HepG2 (cell line): ENCODE data around the gene MYO5B. TPM values are rescaled to one million over a fixed set of nuclear protein-coding genes. Genes with fewer than 3 reads are reported as not detected.

Source experiments
- CAMTA2 ChIP-seq: sonication (generic); formaldehyde crosslinking; IDR thresholded peaks from 2 replicates; pipeline ENCODE4 v1.4.0; 2020; ENCODE audit warnings: mild to moderate bottlenecking, missing genetic modification reagents, borderline replicate concordance
- DNMT1 ChIP-seq: sonication (generic); formaldehyde crosslinking; IDR thresholded peaks from 2 replicates; pipeline ENCODE4 v1.5.1; 2020; ENCODE audit warnings: mild to moderate bottlenecking, missing genetic modification reagents
- DNMT3B ChIP-seq: conservative IDR thresholded peaks from 2 replicates; pipeline ENCODE4 v1.6.1; 2016; ENCODE audit warnings: missing biosample characterization, control low read depth
- DPF2 ChIP-seq: sonication (generic); formaldehyde crosslinking; IDR thresholded peaks from 2 replicates; pipeline ENCODE4 v1.4.0; 2020; ENCODE audit warnings: mild to moderate bottlenecking, low read depth, missing genetic modification reagents, borderline replicate concordance
- EED ChIP-seq: sonication (generic); formaldehyde crosslinking; IDR thresholded peaks from 2 replicates; pipeline ENCODE4 v1.5.0; 2020; ENCODE audit warnings: mild to moderate bottlenecking, missing genetic modification reagents
- ESRRA ChIP-seq: sonication (generic); formaldehyde crosslinking; IDR thresholded peaks from 2 replicates; pipeline ENCODE4 v1.5.1; 2020; ENCODE audit warnings: mild to moderate bottlenecking, low read depth, missing genetic modification reagents
- GATA4 ChIP-seq: sonication (generic); IDR thresholded peaks from 2 replicates; pipeline ENCODE4 v1.6.1; 2016; ENCODE audit warnings: antibody characterized with exemption, low read depth, borderline replicate concordance
- HDAC1 ChIP-seq: sonication (generic); formaldehyde crosslinking; IDR thresholded peaks from 2 replicates; pipeline ENCODE4 v1.5.1; 2020; ENCODE audit warnings: mild to moderate bottlenecking, missing genetic modification reagents
- HDAC2 ChIP-seq: sonication (generic); formaldehyde crosslinking; IDR thresholded peaks from 2 replicates; pipeline ENCODE4 v1.4.0; 2020; ENCODE audit warnings: missing genetic modification reagents
- HIVEP1 ChIP-seq: sonication (generic); formaldehyde crosslinking; IDR thresholded peaks from 2 replicates; pipeline ENCODE4 v1.4.0; 2020; ENCODE audit warnings: mild to moderate bottlenecking, missing genetic modification reagents
- HNF4G ChIP-seq, 2 experiments: sonication (generic) in 1 of 2; formaldehyde crosslinking in 1 of 2; IDR thresholded peaks; 2 replicates each; pipeline versions ENCODE4 v1.4.0 to v1.6.1; 2011 to 2020; ENCODE audit warnings: borderline replicate concordance in 2 of 2, low read depth in 2 of 2, mild to moderate bottlenecking in 2 of 2, low read length in 1 of 2, missing genetic modification reagents in 1 of 2, moderate library complexity in 1 of 2
- KLF11 ChIP-seq: IDR thresholded peaks from 2 replicates; pipeline ENCODE4 v1.6.1; 2016; ENCODE audit warnings: missing compliant biosample characterization
- LCORL ChIP-seq, 2 experiments: fragments of 450-650 bp in 1 of 2; sonication (generic) in 1 of 2; formaldehyde crosslinking in 1 of 2; IDR thresholded peaks; 2 replicates each; pipeline versions ENCODE4 v1.5.0 to v1.6.1; 2017 to 2020; ENCODE audit warnings: antibody characterized with exemption in 1 of 2, missing genetic modification reagents in 1 of 2
- MIXL1 ChIP-seq: IDR thresholded peaks from 2 replicates; pipeline ENCODE4 v1.6.1; 2016
- MZF1 ChIP-seq: sonication (generic); formaldehyde crosslinking; IDR thresholded peaks from 2 replicates; pipeline ENCODE4 v1.8.1; 2023; ENCODE audit warnings: mild to moderate bottlenecking, missing genetic modification reagents, borderline replicate concordance
- PCBP1 ChIP-seq: fragments of 200-400 bp; formaldehyde crosslinking; IDR thresholded peaks from 2 replicates; pipeline ENCODE4 v1.6.1; 2017; ENCODE audit warnings: mild to moderate bottlenecking, low read depth, low read length, borderline replicate concordance
- PHF20 ChIP-seq: sonication (generic); formaldehyde crosslinking; IDR thresholded peaks from 2 replicates; pipeline ENCODE4 v1.5.0; 2020; ENCODE audit warnings: mild to moderate bottlenecking, missing genetic modification reagents
- PRPF4 ChIP-seq: fragments of 200-400 bp; formaldehyde crosslinking; IDR thresholded peaks from 2 replicates; pipeline ENCODE4 v1.6.1; 2016; ENCODE audit warnings: low read length, low read depth; ENCODE audit not compliant: poor library complexity, severe bottlenecking
- RAD51 ChIP-seq: fragments of 450-650 bp; IDR thresholded peaks from 2 replicates; pipeline ENCODE4 v1.6.1; 2016; ENCODE audit warnings: borderline replicate concordance
- SIN3A ChIP-seq: IDR thresholded peaks from 2 replicates; pipeline ENCODE4 v1.6.1; 2011; ENCODE audit warnings: low read depth, mild to moderate bottlenecking, control low read depth, low read length, borderline replicate concordance
- SOX5 ChIP-seq: IDR thresholded peaks from 2 replicates; pipeline ENCODE4 v1.6.1; 2016; ENCODE audit warnings: borderline replicate concordance
- SOX6 ChIP-seq, 2 experiments: fragments of 450-650 bp in 1 of 2; sonication (generic) in 1 of 2; formaldehyde crosslinking in 1 of 2; IDR thresholded peaks; 2 replicates each; pipeline versions ENCODE4 v1.4.0 to v1.6.1; 2017 to 2020; ENCODE audit warnings: antibody characterized with exemption in 1 of 2, mild to moderate bottlenecking in 1 of 2, missing genetic modification reagents in 1 of 2
- ZBTB42 ChIP-seq: sonication (generic); formaldehyde crosslinking; IDR thresholded peaks from 2 replicates; pipeline ENCODE4 v1.5.0; 2020; ENCODE audit warnings: mild to moderate bottlenecking, missing genetic modification reagents
- ZNF446 ChIP-seq: sonication (generic); formaldehyde crosslinking; IDR thresholded peaks from 2 replicates; pipeline ENCODE4 v1.5.0; 2020; ENCODE audit warnings: mild to moderate bottlenecking, missing genetic modification reagents
- ZNF564 ChIP-seq: sonication (generic); formaldehyde crosslinking; IDR thresholded peaks from 2 replicates; pipeline ENCODE4 v1.8.1; 2023; ENCODE audit warnings: mild to moderate bottlenecking, missing genetic modification reagents
- ZNF569 ChIP-seq: sonication (generic); formaldehyde crosslinking; IDR thresholded peaks from 2 replicates; pipeline ENCODE4 v1.5.0; 2020; ENCODE audit warnings: mild to moderate bottlenecking, missing genetic modification reagents, moderate library complexity, borderline replicate concordance
- ZNF749 ChIP-seq: sonication (generic); formaldehyde crosslinking; IDR thresholded peaks from 2 replicates; pipeline ENCODE4 v1.8.0; 2022; ENCODE audit warnings: mild to moderate bottlenecking, missing genetic modification reagents, moderate library complexity, borderline replicate concordance
- ZSCAN21 ChIP-seq: sonication (generic); formaldehyde crosslinking; IDR thresholded peaks from 2 replicates; pipeline ENCODE4 v1.8.0; 2022; ENCODE audit warnings: mild to moderate bottlenecking, missing genetic modification reagents, moderate library complexity, borderline replicate concordance
- polyA plus RNA-seq, 8 experiments: library from polyadenylated mRNA; depleted of rRNA in 3 of 8; stranded (reverse) in 7 of 8; unstranded in 1 of 8; fragments of >200 nt; fragmentation: Illumina TruSeq in 4 of 8; extraction: Trizol in 4 of 8; gene quantifications; 2 replicates each; pipeline versions ENCODE4 v1.2.1 to v1.2.3, GENCODE V29; 2011 to 2016; ENCODE audit warnings: low read depth in 4 of 8, missing spikeins in 1 of 8, mixed read lengths in 1 of 8; ENCODE audit not compliant: insufficient read depth in 1 of 8
- total RNA-seq, 5 experiments: library from RNA; depleted of rRNA; stranded (reverse); fragments of >200 nt; fragmentation: Illumina TruSeq; extraction: Trizol; gene quantifications; 2 replicates each; pipeline ENCODE4 v1.2.3, GENCODE V29; 2016; ENCODE audit warnings: low read depth in 1 of 5
- TF ChIP-seq, protein P1 (sequence below): sonication (generic); formaldehyde crosslinking; IDR thresholded peaks from 2 replicates; pipeline ENCODE4 v1.9.0; 2022; ENCODE audit warnings: low read depth, missing genetic modification reagents
- TF ChIP-seq, protein P2 (sequence below): sonication (generic); formaldehyde crosslinking; IDR thresholded peaks from 2 replicates; pipeline ENCODE4 v1.4.0; 2020; ENCODE audit warnings: missing genetic modification reagents; ENCODE audit errors: not compliant biosample characterization

Gene MYO5B
- total and polyA plus RNA-seq, 2 of the 13 experiments (the other 11 are each of a cell fraction or from before 2014, with no cell fraction given): 13.1 to 24.0 TPM

DNA sequence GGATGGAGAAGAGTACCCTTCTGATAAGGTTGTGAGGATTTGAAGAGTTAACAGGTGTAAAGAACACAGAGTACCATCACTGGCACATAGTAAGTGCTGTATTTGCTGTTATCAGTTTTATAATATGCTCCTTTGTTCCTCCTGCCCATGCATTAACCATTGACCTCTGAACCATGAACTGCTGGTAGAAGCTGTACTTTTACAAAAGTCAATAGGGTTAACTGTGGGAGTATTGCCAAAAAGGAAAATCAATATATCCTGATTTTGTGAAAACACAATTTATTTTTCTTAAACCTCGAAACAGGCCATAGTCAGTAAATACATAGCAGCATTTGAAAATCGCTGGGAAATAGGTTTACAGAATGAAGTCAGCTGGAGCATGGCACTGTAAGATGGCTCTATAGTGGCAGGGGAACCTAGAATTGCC, 362.7 kb downstream of the MYO5B start (continued):
- TF ChIP-seq SOX5 (CRISPR knock-in tag) (peak; percentile 91), ZNF749 (no peak), DNMT3B (no peak), ESRRA (CRISPR knock-in tag) (0 out of 2 replicates have a peak, but pooled peaks have one; percentile 32), HIVEP1 (CRISPR knock-in tag) (no peak), GATA4 (peak; percentile 69; the same call in 1 of the 2 replicates), SIN3A (no peak), HDAC2 (peak; percentile 76), DNMT1 (CRISPR knock-in tag) (no peak), PRPF4 (no peak), ZSCAN21 (CRISPR knock-in tag) (peak; percentile 42; the same call in 1 of the 2 replicates), RAD51 (no peak), SOX6 (IDR thresholded peaks at IDR 0.05) (no peak), SOX6 (CRISPR knock-in tag; IDR thresholded peaks at IDR 0.05) (peak; percentile 95), ZNF564 (CRISPR knock-in tag) (no peak), PHF20 (CRISPR knock-in tag) (no peak), HNF4G (IDR thresholded peaks at IDR 0.05; ENCODE audit: borderline replicate concordance, low read depth, low read length) (peak; percentile 94), HNF4G (CRISPR knock-in tag; IDR thresholded peaks at IDR 0.05; ENCODE audit: borderline replicate concordance, low read depth) (peak; percentile 84), LCORL (IDR thresholded peaks at IDR 0.05) (peak; percentile 55), LCORL (CRISPR knock-in tag; IDR thresholded peaks at IDR 0.05) (peak; percentile 88), ZNF569 (no peak), ZNF446 (CRISPR knock-in tag) (no peak), KLF11 (CRISPR knock-in tag) (0 out of 2 replicates have a peak, but pooled peaks have one; percentile 42), PCBP1 (no peak), CAMTA2 (CRISPR knock-in tag) (no peak), HDAC1 (peak; percentile 76), MZF1 (CRISPR knock-in tag) (no peak), ZBTB42 (CRISPR knock-in tag) (no peak), EED (CRISPR knock-in tag) (no peak), MIXL1 (CRISPR knock-in tag) (peak; percentile 88), DPF2 (peak; percentile 84)
- TF ChIP-seq, protein P1, sequence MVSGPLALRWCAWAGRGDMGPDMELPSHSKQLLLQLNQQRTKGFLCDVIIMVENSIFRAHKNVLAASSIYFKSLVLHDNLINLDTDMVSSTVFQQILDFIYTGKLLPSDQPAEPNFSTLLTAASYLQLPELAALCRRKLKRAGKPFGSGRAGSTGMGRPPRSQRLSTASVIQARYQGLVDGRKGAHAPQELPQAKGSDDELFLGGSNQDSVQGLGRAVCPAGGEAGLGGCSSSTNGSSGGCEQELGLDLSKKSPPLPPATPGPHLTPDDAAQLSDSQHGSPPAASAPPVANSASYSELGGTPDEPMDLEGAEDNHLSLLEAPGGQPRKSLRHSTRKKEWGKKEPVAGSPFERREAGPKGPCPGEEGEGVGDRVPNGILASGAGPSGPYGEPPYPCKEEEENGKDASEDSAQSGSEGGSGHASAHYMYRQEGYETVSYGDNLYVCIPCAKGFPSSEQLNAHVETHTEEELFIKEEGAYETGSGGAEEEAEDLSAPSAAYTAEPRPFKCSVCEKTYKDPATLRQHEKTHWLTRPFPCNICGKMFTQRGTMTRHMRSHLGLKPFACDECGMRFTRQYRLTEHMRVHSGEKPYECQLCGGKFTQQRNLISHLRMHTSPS: peak; percentile 40; the same call in 1 of the 2 replicates
- TF ChIP-seq, protein P2, sequence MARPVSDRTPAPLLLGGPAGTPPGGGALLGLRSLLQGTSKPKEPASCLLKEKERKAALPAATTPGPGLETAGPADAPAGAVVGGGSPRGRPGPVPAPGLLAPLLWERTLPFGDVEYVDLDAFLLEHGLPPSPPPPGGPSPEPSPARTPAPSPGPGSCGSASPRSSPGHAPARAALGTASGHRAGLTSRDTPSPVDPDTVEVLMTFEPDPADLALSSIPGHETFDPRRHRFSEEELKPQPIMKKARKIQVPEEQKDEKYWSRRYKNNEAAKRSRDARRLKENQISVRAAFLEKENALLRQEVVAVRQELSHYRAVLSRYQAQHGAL (CRISPR knock-in tag): no peak
